Measurements from ENCODE around the gene LDB3.
"Not testable (repeated sequence)": the region's sequence is repeated elsewhere in the genome, so short reads cannot be mapped to it uniquely, and the experiment has no call there.

Gene LDB3

DNA sequence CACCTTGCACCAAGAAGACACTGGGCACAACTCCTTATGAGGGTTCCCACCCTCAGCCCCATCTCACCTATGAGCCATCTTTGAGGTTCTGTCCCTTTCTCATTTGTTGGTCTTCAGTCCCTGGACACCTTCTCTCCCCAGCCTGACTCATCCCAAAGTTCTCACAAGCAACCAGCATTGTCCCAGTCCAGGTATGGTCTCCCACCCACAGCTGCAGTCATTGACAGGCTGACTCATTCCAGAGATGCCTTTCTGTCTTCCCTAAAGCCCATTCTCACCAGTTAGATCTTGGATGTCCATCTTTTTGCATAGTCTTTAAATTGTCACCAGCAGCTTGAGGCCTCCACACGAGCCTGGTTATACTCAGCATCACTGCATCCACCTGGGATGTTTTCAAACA is 61.4 kb downstream of the LDB3 start:
- H3K4me2 ChIP-seq (ENCODE audit: low read length): no peak overlapping the region
- no peak overlapping the region for H3K4me3 ChIP-seq (ENCODE audit: low read length)
- peaks cover 13% of the 10 kb centered on the region for H3K27me3 ChIP-seq (ENCODE audit: control insufficient read depth, insufficient read depth, low read length)
- H3K4me1 ChIP-seq (ENCODE audit: control insufficient read depth, insufficient read depth, low read length): peaks cover 5% of the 10 kb centered on the region
- H3K9me3 ChIP-seq (replicated peaks; ENCODE audit: low read length): no peaks in the 10 kb centered on the region
- H3K36me3 ChIP-seq (ENCODE audit: insufficient read depth, low read length): no peaks in the 10 kb centered on the region
- H3K9ac ChIP-seq (ENCODE audit: low read depth, low read length): no peak overlapping the region

DNA sequence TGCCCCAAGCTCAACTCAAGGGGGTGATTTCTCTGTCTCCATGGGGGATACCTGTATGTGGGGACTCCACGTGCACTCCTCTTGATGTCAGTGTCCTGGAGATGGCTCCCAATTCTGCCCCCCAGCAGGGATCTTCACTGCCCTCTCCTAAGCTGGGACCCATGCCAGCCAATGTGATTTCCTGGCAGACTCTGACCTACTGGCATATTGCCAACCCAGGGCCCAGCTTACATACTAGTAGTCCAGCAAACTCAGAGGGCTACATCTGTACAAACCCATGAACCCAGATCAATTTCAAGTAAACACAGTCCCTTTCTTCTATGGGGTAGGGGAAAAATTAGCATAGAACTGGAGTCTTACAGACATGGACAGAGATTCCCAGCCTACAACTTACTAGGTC is 61.9 kb downstream of the LDB3 start:
- peaks cover 13% of the 10 kb centered on the region for H3K27me3 ChIP-seq (ENCODE audit: control insufficient read depth, insufficient read depth, low read length)
- H3K36me3 ChIP-seq (ENCODE audit: insufficient read depth, low read length): no peaks in the 10 kb centered on the region
- H3K4me2 ChIP-seq (ENCODE audit: low read length): no peak overlapping the region
- peaks cover 5% of the 10 kb centered on the region for H3K4me1 ChIP-seq (ENCODE audit: control insufficient read depth, insufficient read depth, low read length)
- no peak overlapping the region for H3K9ac ChIP-seq (ENCODE audit: low read depth, low read length)
- H3K9me3 ChIP-seq (replicated peaks; ENCODE audit: low read length): no peaks in the 10 kb centered on the region
- H3K4me3 ChIP-seq (ENCODE audit: low read length): no peak overlapping the region

DNA sequence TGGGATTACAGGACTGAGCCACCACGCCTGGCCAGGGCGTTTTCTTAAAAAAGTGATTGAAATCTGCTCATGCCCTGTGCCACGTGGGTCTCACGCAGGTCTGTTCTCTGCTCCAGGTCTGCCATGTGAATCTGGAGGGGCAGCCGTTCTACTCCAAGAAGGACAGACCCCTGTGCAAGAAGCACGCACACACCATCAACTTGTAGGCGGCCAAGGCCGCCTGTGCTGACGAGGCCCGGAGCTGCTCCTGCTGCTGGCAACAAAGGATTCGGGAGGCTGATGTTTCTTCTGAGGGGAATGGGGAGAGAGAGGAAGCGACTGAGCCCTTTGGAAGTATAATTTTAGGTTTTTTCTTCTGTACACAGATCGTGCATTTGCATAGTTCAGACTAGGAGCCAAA is 64.5 kb downstream of the LDB3 start:
- H3K27me3 ChIP-seq (ENCODE audit: control insufficient read depth, insufficient read depth, low read length): peaks cover 4% of the 10 kb centered on the region
- H3K4me2 ChIP-seq (ENCODE audit: low read length): peak overlapping the region; percentile 65
- H3K4me3 ChIP-seq (ENCODE audit: low read length): no peak overlapping the region
- H3K9ac ChIP-seq (ENCODE audit: low read depth, low read length): no peak overlapping the region
- H3K9me3 ChIP-seq (replicated peaks; ENCODE audit: low read length): no peaks in the 10 kb centered on the region
- H3K4me1 ChIP-seq (ENCODE audit: control insufficient read depth, insufficient read depth, low read length): peaks cover 5% of the 10 kb centered on the region
- no peaks in the 10 kb centered on the region for H3K36me3 ChIP-seq (ENCODE audit: insufficient read depth, low read length)

DNA sequence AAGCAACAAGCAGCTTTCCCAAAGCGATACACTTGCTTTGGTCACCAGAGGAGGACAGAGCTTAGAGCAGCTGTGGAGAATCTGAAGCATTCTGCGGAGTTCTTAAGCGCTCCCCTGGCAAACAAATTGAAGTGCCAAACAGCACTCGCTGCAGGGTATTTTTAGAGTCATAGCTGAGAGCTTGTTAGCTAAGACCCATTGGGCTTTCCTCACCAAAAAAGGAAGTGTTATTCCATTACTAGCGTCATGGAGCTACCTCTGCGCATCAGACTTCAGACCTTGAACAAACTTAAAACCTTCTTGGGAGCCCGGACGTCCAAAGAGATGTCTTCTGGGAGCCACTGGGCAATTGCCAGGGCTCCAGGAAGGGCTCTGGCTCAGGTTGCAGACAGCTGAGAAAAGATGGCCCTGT is 65.0 kb downstream of the LDB3 start:
- H3K4me1 ChIP-seq (ENCODE audit: control insufficient read depth, insufficient read depth, low read length): peaks cover 5% of the 10 kb centered on the region
- no peaks in the 10 kb centered on the region for H3K36me3 ChIP-seq (ENCODE audit: insufficient read depth, low read length)
- no peaks in the 10 kb centered on the region for H3K9me3 ChIP-seq (replicated peaks; ENCODE audit: low read length)
- H3K27me3 ChIP-seq (ENCODE audit: control insufficient read depth, insufficient read depth, low read length): peaks cover 4% of the 10 kb centered on the region
- peak overlapping the region; percentile 65 for H3K4me2 ChIP-seq (ENCODE audit: low read length)
- no peak overlapping the region for H3K4me3 ChIP-seq (ENCODE audit: low read length)
- no peak overlapping the region for H3K9ac ChIP-seq (ENCODE audit: low read depth, low read length)

DNA sequence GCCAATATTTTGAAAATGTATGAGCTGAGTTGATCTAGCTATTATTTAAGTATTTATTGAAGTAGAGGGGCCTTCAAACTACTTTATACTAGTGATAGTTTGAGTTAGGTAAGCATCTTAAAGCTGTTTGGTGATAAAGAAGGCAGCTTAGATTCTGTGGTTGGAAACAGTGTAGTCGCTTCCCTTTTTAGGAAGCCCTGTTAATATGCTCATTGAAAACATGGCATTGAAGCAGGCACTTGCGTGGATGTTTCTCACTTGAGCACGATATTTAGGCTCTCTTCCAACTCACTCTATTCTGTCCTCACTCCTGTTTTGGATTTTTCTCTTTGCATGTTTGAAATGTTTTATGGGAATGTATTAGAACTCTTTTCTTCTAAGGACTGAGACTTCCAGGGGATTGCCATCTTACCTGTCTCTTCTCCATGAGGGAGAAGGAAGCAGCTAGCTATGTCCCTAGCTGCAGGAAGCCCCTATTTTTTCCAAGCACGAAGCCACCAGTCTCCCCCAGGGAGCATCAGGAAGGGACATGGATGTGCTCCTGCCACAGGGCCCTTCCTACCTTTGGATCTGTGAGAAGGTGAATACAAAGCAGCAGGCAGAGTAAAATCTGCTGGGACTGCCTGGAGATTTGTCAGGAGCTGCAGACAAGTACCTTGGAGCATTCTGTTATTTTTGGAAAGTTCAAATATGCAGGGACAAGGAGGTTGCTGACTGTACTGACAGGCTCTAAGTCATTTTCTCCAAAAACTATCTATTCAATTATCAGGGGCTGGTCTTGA is 66.1 kb downstream of the LDB3 start:
- no peak overlapping the region for H3K9ac ChIP-seq (ENCODE audit: low read depth, low read length)

DNA sequence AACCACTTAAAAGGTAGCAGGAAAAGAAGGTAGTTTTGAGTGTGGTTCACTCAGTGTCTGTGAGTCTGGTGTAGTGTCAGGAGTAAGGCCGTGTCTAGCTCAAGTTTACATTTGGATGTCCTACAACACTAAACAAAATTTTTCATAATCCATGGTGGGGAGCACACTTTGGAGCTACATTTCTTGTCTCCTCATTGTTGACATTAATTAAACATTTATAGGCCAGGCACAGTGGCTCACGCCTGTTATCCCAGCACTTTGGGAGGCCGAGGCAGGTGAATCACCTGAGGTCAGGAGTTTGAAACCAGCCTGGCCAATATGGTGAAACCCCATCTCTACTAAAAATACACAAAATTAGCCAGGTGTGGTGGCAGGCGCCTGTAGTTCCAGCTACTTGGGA is 67.0 kb downstream of the LDB3 start:
- not testable (repeated sequence) for H3K36me3 ChIP-seq (ENCODE audit: insufficient read depth, low read length); H3K9ac ChIP-seq (ENCODE audit: low read depth, low read length); H3K27me3 ChIP-seq (ENCODE audit: control insufficient read depth, insufficient read depth, low read length); H3K4me2 ChIP-seq (ENCODE audit: low read length); H3K4me1 ChIP-seq (ENCODE audit: control insufficient read depth, insufficient read depth, low read length); H3K9me3 ChIP-seq (replicated peaks; ENCODE audit: low read length); H3K4me3 ChIP-seq (ENCODE audit: low read length)

More for the DNA sequence above, 66.1 kb downstream of the LDB3 start:
- Histone ChIP-seq H3K27me3 (ENCODE audit: control insufficient read depth, insufficient read depth, low read length) (peaks cover 4% of the 10 kb centered on the region), H3K4me3 (ENCODE audit: low read length) (no peak overlapping the region), H3K4me1 (ENCODE audit: control insufficient read depth, insufficient read depth, low read length) (peaks cover 5% of the 10 kb centered on the region), H3K9me3 (replicated peaks; ENCODE audit: low read length) (no peaks in the 10 kb centered on the region), H3K4me2 (ENCODE audit: low read length) (no peak overlapping the region), H3K36me3 (ENCODE audit: insufficient read depth, low read length) (no peaks in the 10 kb centered on the region)

DNA sequence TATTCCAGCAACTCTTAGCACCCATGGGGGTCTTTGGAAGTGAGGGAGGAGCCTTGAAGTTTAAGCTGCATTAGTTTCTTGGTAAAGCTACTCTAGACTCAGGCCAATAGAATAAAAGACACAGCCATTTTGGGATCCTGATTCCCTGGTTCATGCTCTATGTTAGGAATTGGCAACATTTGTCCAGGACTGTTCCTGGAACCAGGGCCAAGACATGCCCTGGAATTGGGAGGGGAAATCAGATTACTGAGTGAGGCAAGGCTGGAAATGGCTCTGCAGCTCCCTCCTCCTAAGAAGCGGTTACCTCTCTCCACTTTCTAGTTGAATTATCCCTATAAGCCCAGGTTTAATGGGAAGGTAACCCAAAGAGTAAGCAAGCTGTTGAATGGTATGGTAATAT is 73.9 kb downstream of the LDB3 start:
- Histone ChIP-seq H3K4me1 (ENCODE audit: control insufficient read depth, insufficient read depth, low read length) (no peaks in the 10 kb centered on the region), H3K4me2 (ENCODE audit: low read length) (no peak overlapping the region), H3K9me3 (replicated peaks; ENCODE audit: low read length) (no peaks in the 10 kb centered on the region), H3K9ac (ENCODE audit: low read depth, low read length) (no peak overlapping the region), H3K36me3 (ENCODE audit: insufficient read depth, low read length) (no peaks in the 10 kb centered on the region), H3K27me3 (ENCODE audit: control insufficient read depth, insufficient read depth, low read length) (no peaks in the 10 kb centered on the region), H3K4me3 (ENCODE audit: low read length) (no peak overlapping the region)

DNA sequence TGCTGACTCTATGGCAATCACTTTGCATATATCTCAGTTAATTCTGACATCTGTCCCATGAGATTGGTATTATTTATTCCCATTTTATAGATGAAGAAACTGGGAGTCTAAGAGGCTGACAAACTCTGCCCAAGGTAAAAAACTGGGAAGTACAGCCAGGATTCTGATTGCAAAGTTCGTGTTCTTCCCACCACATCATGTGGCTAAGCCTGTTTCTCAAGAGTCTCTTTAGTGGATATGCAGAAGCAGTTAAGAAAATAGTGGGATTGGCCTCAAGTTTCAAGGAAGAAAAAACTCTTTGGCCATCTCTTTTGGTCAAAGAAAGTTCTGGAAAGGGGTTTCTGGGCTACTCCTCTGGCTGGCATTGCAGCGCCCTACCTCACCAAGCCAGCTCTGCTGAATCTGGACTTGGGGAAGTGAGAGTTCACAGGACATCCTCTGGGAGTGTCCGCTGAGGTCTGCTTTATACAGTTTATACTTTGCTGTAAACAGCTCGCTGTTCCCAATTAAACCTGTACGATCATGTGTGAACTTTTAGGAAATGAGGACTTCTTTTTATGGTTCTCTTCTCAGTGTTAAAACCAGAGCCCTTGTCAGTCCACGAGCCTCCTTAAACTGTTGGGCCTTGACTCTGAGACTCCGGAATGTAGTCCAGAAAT is 75.9 kb downstream of the LDB3 start:
- H3K4me1 ChIP-seq (ENCODE audit: control insufficient read depth, insufficient read depth, low read length): peaks cover 10% of the 10 kb centered on the region
- H3K4me3 ChIP-seq (ENCODE audit: low read length): no peak overlapping the region
- no peak overlapping the region for H3K9ac ChIP-seq (ENCODE audit: low read depth, low read length)
- H3K27me3 ChIP-seq (ENCODE audit: control insufficient read depth, insufficient read depth, low read length): no peaks in the 10 kb centered on the region
- no peaks in the 10 kb centered on the region for H3K36me3 ChIP-seq (ENCODE audit: insufficient read depth, low read length)
- no peaks in the 10 kb centered on the region for H3K9me3 ChIP-seq (replicated peaks; ENCODE audit: low read length)
- no peak overlapping the region for H3K4me2 ChIP-seq (ENCODE audit: low read length)

DNA sequence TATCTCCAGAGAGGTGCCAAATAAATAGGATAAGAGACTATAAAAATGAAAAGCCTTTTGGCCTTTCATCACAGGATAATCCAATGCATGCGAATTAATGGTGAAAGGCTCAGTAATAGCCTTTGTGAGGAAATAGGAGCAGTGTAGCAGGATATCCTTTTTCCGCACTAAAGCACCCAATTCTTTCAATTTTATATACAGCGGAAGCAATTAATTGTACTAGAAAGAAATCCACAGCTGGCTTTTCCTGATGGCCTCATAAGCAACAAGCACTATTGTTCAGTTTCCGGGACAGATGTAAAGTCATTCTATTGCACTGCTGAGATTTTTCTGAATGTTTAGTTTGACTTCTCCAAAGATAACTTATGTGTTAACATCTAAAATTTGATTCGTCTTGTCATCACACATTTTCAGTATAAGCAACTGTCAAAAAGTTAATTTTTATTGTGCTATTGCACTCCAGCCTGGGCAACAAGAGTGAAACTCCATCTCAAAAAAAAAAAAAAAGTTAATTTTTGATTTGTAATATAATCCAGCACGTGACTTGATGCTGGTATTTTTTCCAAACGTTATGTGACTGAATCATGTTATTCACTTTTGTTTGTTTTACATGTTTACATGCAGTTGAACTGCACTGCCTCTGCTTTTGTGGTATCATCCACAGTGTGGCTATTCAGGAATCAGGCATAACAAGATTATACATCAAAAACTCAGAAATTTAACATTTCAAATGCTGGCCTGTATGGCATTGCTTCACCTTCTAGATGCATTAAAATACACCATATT is 79.7 kb downstream of the LDB3 start:
- Histone ChIP-seq H3K27me3 (ENCODE audit: control insufficient read depth, insufficient read depth, low read length) (no peaks in the 10 kb centered on the region), H3K9ac (ENCODE audit: low read depth, low read length) (no peak overlapping the region), H3K4me2 (ENCODE audit: low read length) (peak overlapping the region; percentile 51), H3K4me3 (ENCODE audit: low read length) (no peak overlapping the region), H3K36me3 (ENCODE audit: insufficient read depth, low read length) (no peaks in the 10 kb centered on the region), H3K4me1 (ENCODE audit: control insufficient read depth, insufficient read depth, low read length) (peaks cover 10% of the 10 kb centered on the region), H3K9me3 (replicated peaks; ENCODE audit: low read length) (no peaks in the 10 kb centered on the region)

DNA sequence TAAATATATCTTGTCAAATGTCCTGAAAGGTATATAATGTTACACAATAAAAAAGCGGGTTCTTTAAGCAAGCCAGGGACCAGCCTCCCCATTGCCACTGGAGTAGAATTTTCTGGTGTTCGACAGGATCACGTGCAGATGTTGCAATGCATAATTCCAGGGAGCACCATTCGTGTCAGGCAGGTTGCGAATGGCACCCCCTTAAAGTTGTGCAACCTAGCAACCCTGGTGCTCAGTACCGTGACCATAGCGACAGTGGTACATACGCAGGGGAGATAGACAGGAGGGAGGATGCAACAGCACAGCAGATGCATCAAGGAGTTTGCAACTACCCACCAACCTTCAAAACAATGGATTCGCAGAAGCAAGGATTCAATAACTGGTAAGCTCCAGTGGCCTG is 81.5 kb downstream of the LDB3 start:
- Histone ChIP-seq H3K27me3 (ENCODE audit: control insufficient read depth, insufficient read depth, low read length) (no peaks in the 10 kb centered on the region), H3K9me3 (replicated peaks; ENCODE audit: low read length) (no peaks in the 10 kb centered on the region), H3K4me1 (ENCODE audit: control insufficient read depth, insufficient read depth, low read length) (peaks cover 19% of the 10 kb centered on the region), H3K4me2 (ENCODE audit: low read length) (no peak overlapping the region), H3K4me3 (ENCODE audit: low read length) (no peak overlapping the region), H3K9ac (ENCODE audit: low read depth, low read length) (no peak overlapping the region), H3K36me3 (ENCODE audit: insufficient read depth, low read length) (no peaks in the 10 kb centered on the region)

DNA sequence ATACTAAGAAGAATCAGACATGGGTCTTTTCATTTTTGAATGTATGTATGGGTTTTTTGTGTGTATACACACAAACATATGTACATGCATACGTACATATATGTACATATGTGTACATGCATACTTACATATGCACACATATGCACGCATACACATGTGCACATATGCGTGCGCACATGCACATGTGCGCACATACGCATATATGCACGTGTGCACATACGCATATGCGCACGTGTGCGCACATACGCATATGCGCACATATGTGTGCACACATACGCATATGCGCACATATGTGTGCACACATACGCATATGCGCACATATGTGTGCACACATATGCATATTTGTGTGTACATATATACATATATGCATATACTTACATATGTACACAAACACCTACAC is 83.2 kb downstream of the LDB3 start:
- Histone ChIP-seq H3K4me2 (ENCODE audit: low read length) (no peak overlapping the region), H3K9ac (ENCODE audit: low read depth, low read length) (no peak overlapping the region), H3K27me3 (ENCODE audit: control insufficient read depth, insufficient read depth, low read length) (no peaks in the 10 kb centered on the region), H3K4me3 (ENCODE audit: low read length) (no peak overlapping the region), H3K36me3 (ENCODE audit: insufficient read depth, low read length) (no peaks in the 10 kb centered on the region), H3K9me3 (replicated peaks; ENCODE audit: low read length) (no peaks in the 10 kb centered on the region), H3K4me1 (ENCODE audit: control insufficient read depth, insufficient read depth, low read length) (peaks cover 25% of the 10 kb centered on the region)
